H1 (cell line): Measurements from ENCODE around the gene HDAC11. TPM values are rescaled to one million over a fixed set of nuclear protein-coding genes. Genes with fewer than 3 reads are reported as not detected.

ENCODE experiments used
- CTCF ChIA-PET: fragments of 300-600 bp; sonication (Branson Sonifier 250); formaldehyde crosslinking; loops from one replicate; lab custom pipeline; 2021; ENCODE audit not compliant: partially characterized antibody; lab: Charles Lee
- POLR2A ChIA-PET: fragments of 300-600 bp; sonication (Branson Sonifier 250); formaldehyde crosslinking; loops from one replicate; lab custom pipeline; 2021; ENCODE audit warnings: inconsistent platforms; ENCODE audit not compliant: partially characterized antibody; lab: Charles Lee
- DNase-seq, 2 experiments: peaks; one replicate each; pipeline versions ENCODE4 v3.0.0 to v3.0.0-alpha.2; 2010 to 2022; ENCODE audit warnings: low spot score in 2 of 2, low read depth in 1 of 2, mixed read lengths in 1 of 2
- FAIRE-seq: peaks from 2 replicates; lab custom pipeline; 2011; peaks lifted over from hg19 to GRCh38; lab: Jason Lieb, UNC
- H2AFZ ChIP-seq: 2 replicates; pipeline ENCODE4 v1.8.1; 2012; ENCODE audit warnings: low read length, inconsistent platforms
- H2AK5ac ChIP-seq: 2 replicates; pipeline ENCODE4 v1.6.1; 2013; ENCODE audit warnings: low read depth, low read length
- H2BK120ac ChIP-seq: replicated peaks from 2 replicates; pipeline ENCODE3; 2013; ENCODE audit warnings: low read depth, low read length, inconsistent platforms
- H2BK12ac ChIP-seq: 2 replicates; pipeline ENCODE4 v1.6.1; 2013; ENCODE audit warnings: low read depth, low read length
- H2BK15ac ChIP-seq: 2 replicates; pipeline ENCODE4 v1.6.1; 2013; ENCODE audit warnings: low read length
- H2BK20ac ChIP-seq: 2 replicates; pipeline ENCODE4 v1.6.1; 2013; ENCODE audit warnings: low read length
- H2BK5ac ChIP-seq: 2 replicates; pipeline ENCODE4 v1.6.1; 2013; ENCODE audit warnings: low read depth, low read length
- H3K14ac ChIP-seq: 2 replicates; pipeline ENCODE4 v1.6.1; 2013; ENCODE audit warnings: inconsistent platforms; ENCODE audit not compliant: insufficient read length
- H3K18ac ChIP-seq: 2 replicates; pipeline ENCODE4 v1.6.1; 2013; ENCODE audit warnings: low read length; ENCODE audit errors: extremely low read depth
- H3K23ac ChIP-seq: 2 replicates; pipeline ENCODE4 v1.6.1; 2013; ENCODE audit warnings: inconsistent platforms; ENCODE audit not compliant: insufficient read length
- H3K23me2 ChIP-seq: 2 replicates; pipeline ENCODE4 v1.6.1; 2013; ENCODE audit warnings: low read depth, low read length
- H3K27ac ChIP-seq: 2 replicates; pipeline ENCODE4 v1.6.1; 2011; ENCODE audit warnings: low read depth, low read length, inconsistent platforms
- H3K27me3 ChIP-seq, 4 experiments: replicated peaks in 1 of 4; 1 replicate in 1 of 4; 2 replicates in 3 of 4; pipeline versions ENCODE4 v1.6.1 to v1.8.1; 2011 to 2013; ENCODE audit warnings: low read length in 3 of 4, mild to moderate bottlenecking in 3 of 4, inconsistent platforms in 2 of 4, mixed read lengths in 2 of 4, moderate library complexity in 1 of 4; ENCODE audit not compliant: control insufficient read depth in 3 of 4, insufficient read depth in 3 of 4; ENCODE audit errors: extremely low read depth in 1 of 4
- H3K36me3 ChIP-seq, 4 experiments: 2 replicates each; pipeline versions ENCODE4 v1.6.1 to v1.8.1; 2011 to 2013; ENCODE audit warnings: mild to moderate bottlenecking in 4 of 4, low read length in 3 of 4, moderate library complexity in 2 of 4, control low read depth in 1 of 4, inconsistent platforms in 1 of 4; ENCODE audit not compliant: insufficient read depth in 4 of 4, control insufficient read depth in 2 of 4
- H3K4ac ChIP-seq: replicated peaks from 2 replicates; pipeline ENCODE3; 2013; ENCODE audit warnings: low read length, low read depth, mixed read lengths, inconsistent platforms; ENCODE audit not compliant: insufficient read length
- H3K4me1 ChIP-seq, 4 experiments: replicated peaks in 1 of 4; 1 replicate in 1 of 4; 2 replicates in 3 of 4; pipeline versions ENCODE4 v1.6.1 to v1.8.1; 2011 to 2013; ENCODE audit warnings: low read length in 3 of 4, inconsistent platforms in 2 of 4, mixed read lengths in 1 of 4; ENCODE audit not compliant: insufficient read depth in 4 of 4, control insufficient read depth in 3 of 4
- H3K4me2 ChIP-seq, 2 experiments: 2 replicates each; pipeline versions ENCODE4 v1.6.1 to v1.8.1; 2011 to 2013; ENCODE audit warnings: low read depth in 2 of 2, low read length in 2 of 2, control low read depth in 1 of 2, inconsistent platforms in 1 of 2, mild to moderate bottlenecking in 1 of 2; ENCODE audit not compliant: insufficient read depth in 1 of 2
- H3K4me3 ChIP-seq, 4 experiments: fragments of 200-600, 300-600 bp in 1 of 4; sonication (generic), shearing (Covaris generic), sonication (Bioruptor Twin) in 1 of 4; 2 replicates each; pipeline versions ENCODE4 v1.5.1 to v1.8.1; 2011 to 2016; ENCODE audit warnings: low read length in 4 of 4, low read depth in 3 of 4, control low read depth in 2 of 4, inconsistent platforms in 2 of 4, mild to moderate bottlenecking in 2 of 4, mixed read lengths in 1 of 4, moderate library complexity in 1 of 4; ENCODE audit not compliant: insufficient read depth in 2 of 4; ENCODE audit errors: extremely low read depth in 1 of 4
- H3K56ac ChIP-seq: replicated peaks from 2 replicates; pipeline ENCODE3; 2013; ENCODE audit warnings: low read depth, mild to moderate bottlenecking, mixed read lengths, low read length, inconsistent platforms; ENCODE audit not compliant: insufficient read length
- H3K79me1 ChIP-seq: 2 replicates; pipeline ENCODE4 v1.6.1; 2013; ENCODE audit warnings: low read depth, low read length, control low read depth
- H3K79me2 ChIP-seq, 2 experiments: 2 replicates each; pipeline versions ENCODE4 v1.6.1 to v1.8.1; 2012 to 2013; ENCODE audit warnings: low read length in 2 of 2, mild to moderate bottlenecking in 2 of 2, inconsistent platforms in 1 of 2; ENCODE audit not compliant: insufficient read depth in 2 of 2, control insufficient read depth in 1 of 2
- H3K9ac ChIP-seq, 4 experiments: replicated peaks in 1 of 4; 1 replicate in 1 of 4; 2 replicates in 3 of 4; pipeline versions ENCODE4 v1.6.1 to v1.8.1; 2011 to 2013; ENCODE audit warnings: low read depth in 3 of 4, low read length in 3 of 4, control low read depth in 2 of 4, mild to moderate bottlenecking in 2 of 4, moderate library complexity in 2 of 4, inconsistent platforms in 1 of 4; ENCODE audit errors: extremely low read depth in 1 of 4
- H3K9me3 ChIP-seq, 2 experiments: 2 replicates each; pipeline versions ENCODE4 v1.6.1 to v1.8.1; 2012 to 2013; ENCODE audit warnings: mild to moderate bottlenecking in 2 of 2, moderate library complexity in 2 of 2, control low read depth in 1 of 2, inconsistent platforms in 1 of 2, low read depth in 1 of 2, low read length in 1 of 2, mixed read lengths in 1 of 2; ENCODE audit not compliant: insufficient read depth in 2 of 2
- H4K20me1 ChIP-seq, 2 experiments: replicated peaks in 1 of 2; 2 replicates each; pipeline versions ENCODE3 to v1.8.1; 2011 to 2013; ENCODE audit warnings: inconsistent platforms in 2 of 2, low read length in 2 of 2, mild to moderate bottlenecking in 1 of 2; ENCODE audit not compliant: insufficient read depth in 2 of 2, control insufficient read depth in 1 of 2
- H4K5ac ChIP-seq: 2 replicates; pipeline ENCODE4 v1.6.1; 2013; ENCODE audit warnings: low read length, low read depth, mixed read lengths, inconsistent platforms; ENCODE audit not compliant: insufficient read length
- H4K8ac ChIP-seq: 2 replicates; pipeline ENCODE4 v1.8.0; 2013; ENCODE audit warnings: mild to moderate bottlenecking, moderate library complexity, low read length, inconsistent platforms; ENCODE audit not compliant: insufficient read depth; ENCODE audit errors: extremely low read depth
- H4K91ac ChIP-seq: replicated peaks from 2 replicates; pipeline ENCODE3; 2013; ENCODE audit warnings: low read length, mixed read lengths, inconsistent platforms; ENCODE audit not compliant: insufficient read length
- CBX8 ChIP-seq: fragments of 300-800, 300-1000 bp; sonication (generic); IDR thresholded peaks from 2 replicates; pipeline ENCODE4 v1.7.1; 2016; ENCODE audit warnings: low read depth, low read length, borderline replicate concordance
- WGBS, 2 experiments: shearing (Covaris generic) in 1 of 2; methylation state at CpG; one replicate each; pipeline versions ENCODE4 v1.1.6 to v1.1.7; 2013 to 2015; ENCODE audit warnings: low lambda C conversion rate in 2 of 2, mixed read lengths in 2 of 2, inconsistent platforms in 1 of 2, low coverage in 1 of 2, missing lambda C conversion rate in 1 of 2; ENCODE audit not compliant: insufficient replicate concordance in 2 of 2, insufficient coverage in 1 of 2, insufficient read length in 1 of 2; ENCODE audit errors: extremely low coverage in 1 of 2, missing lambda C conversion rate in 1 of 2; 5-methylcytosine and 5-hydroxymethylcytosine counted together
- polyA plus RNA-seq, 7 experiments: library from polyadenylated mRNA; depleted of rRNA in 3 of 7; stranded (reverse) in 5 of 7; unstranded in 2 of 7; fragments of >200 nt in 5 of 7; fragments of 200-250 nt in 2 of 7; gene quantifications; 1 replicate in 5 of 7; 2 replicates in 1 of 7; 4 replicates in 1 of 7; pipeline versions ENCODE4 v1.2.1 to v1.2.3, GENCODE V29; 2011 to 2013; ENCODE audit warnings: missing spikeins in 2 of 7, mixed read lengths in 2 of 7
- total RNA-seq: library from RNA; stranded (reverse); fragmentation: NEBNext Ultra II Directional; extraction: Animal tissue kit (Norgen Biotek cat#: 25700); gene quantifications from 2 replicates; pipeline ENCODE4 v1.2.1, GENCODE V29; 2021

HDAC11 gene
- total and polyA plus RNA-seq, 2 of the 8 experiments (the other 6 are each of a cell fraction or from before 2014, with no cell fraction given): 6.8 to 7.4 TPM

- Histone ChIP-seq H3K4ac (no peak overlapping the region), H3K79me2 (no peaks in the 10 kb centered on the region), H2AFZ (no peak overlapping the region), H3K27me3 (peaks cover 0 to 15% (median 10%) of the 10 kb centered on the region in 4 experiments; a peak in 5 of 7 replicates), H3K56ac (no peak overlapping the region), H3K14ac (no peak overlapping the region), H3K9ac (no peak overlapping the region), H3K4me2 (no peak overlapping the region), H2BK12ac (0 out of 2 replicates have a peak overlapping the region, but pooled peaks have one; percentile 27), H2AK5ac (no peak overlapping the region), H3K18ac (no peak overlapping the region), H3K79me1 (no peaks in the 10 kb centered on the region), H2BK120ac (no peak overlapping the region), H4K91ac (no peak overlapping the region), H3K23me2 (peaks cover 2% of the 10 kb centered on the region; the same call in 1 of the 2 replicates), H2BK5ac (no peak overlapping the region), H3K23ac (no peak overlapping the region), H4K8ac (no peak overlapping the region), H2BK20ac (no peak overlapping the region), H3K27ac (no peak overlapping the region), H4K20me1 (no peaks in the 10 kb centered on the region), H2BK15ac (no peak overlapping the region), H3K9me3 (no peaks in the 10 kb centered on the region), H3K4me1 (peaks cover 0 to 21% (median 5%) of the 10 kb centered on the region in 4 experiments; a peak in 6 of 7 replicates), H3K36me3 (no peaks in the 10 kb centered on the region), H4K5ac (no peak overlapping the region), H3K4me3 (no peak overlapping the region)
- POLR2A ChIA-PET: no interaction called here
- FAIRE-seq (no peak), DNase-seq (no peak)
- WGBS, 2 experiments: 74% methylated on average over 6 of the region's 6 CpGs; no CpG with 5 or more reads in 1 of the 2 experiments
- CTCF ChIA-PET: interaction anchor here (0.6 to 51.2 kb wide), 11 partner anchors 11 to 161 kb away, joined by 3 to 856 read pairs (median 3); no protein-coding TSS in a partner anchor
- TF ChIP-seq CBX8: no peak
Observed at GRCh38 chr3:13544293-13544831, 64.3 kb downstream of the HDAC11 start.
